ENCODE results near the gene GRIK4.

GRIK4 gene

GRCh38 chr11:120694726-120695125 is 183.2 kb downstream of the GRIK4 start:
- DNase-seq (ENCODE audit: insufficient read length, low spot score): no peak
- no peak for FAIRE-seq

GRCh38 chr11:120695426-120695825 is 183.9 kb downstream of the GRIK4 start:
- FAIRE-seq (no peak), DNase-seq (ENCODE audit: insufficient read length, low spot score) (no peak)

GRCh38 chr11:120695939-120696338 is 184.4 kb downstream of the GRIK4 start:
- DNase-seq (ENCODE audit: insufficient read length, low spot score) (no peak), FAIRE-seq (no peak)

GRCh38 chr11:120696597-120697218 is 185.2 kb downstream of the GRIK4 start:
- DNase-seq (ENCODE audit: insufficient read length, low spot score): no peak

GRCh38 chr11:120698918-120699317 is 187.4 kb downstream of the GRIK4 start:
- FAIRE-seq (no peak), DNase-seq (ENCODE audit: insufficient read length, low spot score) (no peak)

More at GRCh38 chr11:120696597-120697218, 185.2 kb downstream of the GRIK4 start:
- no peak for FAIRE-seq

- no peak for FAIRE-seq
- DNase-seq (ENCODE audit: insufficient read length, low spot score): no peak
These were observed 191.1 kb downstream of the GRIK4 start for GRCh38 chr11:120702656-120703055.

- no peak for FAIRE-seq
These were observed 192.0 kb downstream of the GRIK4 start for GRCh38 chr11:120703358-120704152.

GRCh38 chr11:120704256-120704750 is 192.8 kb downstream of the GRIK4 start:
- DNase-seq (ENCODE audit: insufficient read length, low spot score): no peak
- no peak for FAIRE-seq

More at GRCh38 chr11:120703358-120704152, 192.0 kb downstream of the GRIK4 start:
- DNase-seq (ENCODE audit: insufficient read length, low spot score): no peak

- DNase-seq (ENCODE audit: insufficient read length, low spot score) (no peak), FAIRE-seq (no peak)
These were observed 194.7 kb downstream of the GRIK4 start for GRCh38 chr11:120706257-120706656.

GRCh38 chr11:120707098-120707497 is 195.6 kb downstream of the GRIK4 start:
- DNase-seq (ENCODE audit: insufficient read length, low spot score): no peak
- no peak for FAIRE-seq

- FAIRE-seq (no peak), DNase-seq (ENCODE audit: insufficient read length, low spot score) (no peak)
These were observed 196.1 kb downstream of the GRIK4 start for GRCh38 chr11:120707663-120708062.

- FAIRE-seq: no peak
These were observed 197.1 kb downstream of the GRIK4 start for GRCh38 chr11:120708511-120709183.

GRCh38 chr11:120709808-120710207 is 198.3 kb downstream of the GRIK4 start:
- DNase-seq (ENCODE audit: insufficient read length, low spot score) (no peak), FAIRE-seq (no peak)

More at GRCh38 chr11:120708511-120709183, 197.1 kb downstream of the GRIK4 start:
- no peak for DNase-seq (ENCODE audit: insufficient read length, low spot score)

- DNase-seq (ENCODE audit: insufficient read length, low spot score) (peak; percentile 80), FAIRE-seq (no peak)
These were observed 199.0 kb downstream of the GRIK4 start for GRCh38 chr11:120710354-120711131.

- DNase-seq (ENCODE audit: insufficient read length, low spot score) (no peak), FAIRE-seq (no peak)
These were observed 200.5 kb downstream of the GRIK4 start for GRCh38 chr11:120712014-120712413.

GRCh38 chr11:120712881-120713280 is 201.3 kb downstream of the GRIK4 start:
- no peak for DNase-seq (ENCODE audit: insufficient read length, low spot score)
- no peak for FAIRE-seq

- DNase-seq (ENCODE audit: insufficient read length, low spot score) (no peak), FAIRE-seq (no peak)
These were observed 201.7 kb downstream of the GRIK4 start for GRCh38 chr11:120713296-120713695.

- FAIRE-seq (no peak), DNase-seq (ENCODE audit: insufficient read length, low spot score) (no peak)
These were observed 202.9 kb downstream of the GRIK4 start for GRCh38 chr11:120714438-120714837.

- DNase-seq (ENCODE audit: insufficient read length, low spot score) (no peak), FAIRE-seq (no peak)
These were observed 203.7 kb downstream of the GRIK4 start for GRCh38 chr11:120715239-120715638.

GRCh38 chr11:120717042-120717441 is 205.5 kb downstream of the GRIK4 start:
- DNase-seq (ENCODE audit: insufficient read length, low spot score) (no peak), FAIRE-seq (no peak)

GRCh38 chr11:120717623-120718022 is 206.1 kb downstream of the GRIK4 start:
- no peak for DNase-seq (ENCODE audit: insufficient read length, low spot score)
- FAIRE-seq: no peak
